ENCODE data around the gene AMFR. TPM values are rescaled to one million over a fixed set of nuclear protein-coding genes. Genes with fewer than 3 reads are reported as not detected.
"Not testable (repeated sequence)": the region's sequence is repeated elsewhere in the genome, so short reads cannot be mapped to it uniquely, and the experiment has no call there.

AMFR gene
- total RNA-seq, 4 donors from 2014 or later, result 172 to 216 (median 194) TPM

DNA sequence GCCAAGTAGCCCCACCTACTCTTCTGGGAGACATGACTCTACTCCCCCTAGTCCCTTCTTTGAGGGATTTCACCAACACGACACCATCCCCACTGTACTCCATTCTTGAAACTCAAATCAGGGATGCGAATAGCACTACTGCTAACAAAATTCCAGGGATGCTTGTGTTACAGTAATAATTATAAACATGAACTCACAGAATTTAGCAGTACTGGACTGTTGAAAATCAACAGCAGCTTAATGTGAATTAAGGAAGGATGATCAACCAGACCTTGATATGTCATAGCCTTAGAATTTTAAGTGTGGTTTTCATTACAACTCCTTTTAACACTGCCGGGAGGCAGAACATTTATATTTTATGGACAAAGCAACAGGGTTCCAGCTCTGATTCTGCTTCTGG is 37.9 kb downstream of the AMFR start:
- H3K4me3 ChIP-seq, result no peak overlapping the region
- no peaks in the 10 kb centered on the region for H3K27me3 ChIP-seq
- no peak overlapping the region for H3K27ac ChIP-seq
- H3K9me3 ChIP-seq, result no peaks in the 10 kb centered on the region
- no peak for ATAC-seq
- TF ChIP-seq, protein P1, sequence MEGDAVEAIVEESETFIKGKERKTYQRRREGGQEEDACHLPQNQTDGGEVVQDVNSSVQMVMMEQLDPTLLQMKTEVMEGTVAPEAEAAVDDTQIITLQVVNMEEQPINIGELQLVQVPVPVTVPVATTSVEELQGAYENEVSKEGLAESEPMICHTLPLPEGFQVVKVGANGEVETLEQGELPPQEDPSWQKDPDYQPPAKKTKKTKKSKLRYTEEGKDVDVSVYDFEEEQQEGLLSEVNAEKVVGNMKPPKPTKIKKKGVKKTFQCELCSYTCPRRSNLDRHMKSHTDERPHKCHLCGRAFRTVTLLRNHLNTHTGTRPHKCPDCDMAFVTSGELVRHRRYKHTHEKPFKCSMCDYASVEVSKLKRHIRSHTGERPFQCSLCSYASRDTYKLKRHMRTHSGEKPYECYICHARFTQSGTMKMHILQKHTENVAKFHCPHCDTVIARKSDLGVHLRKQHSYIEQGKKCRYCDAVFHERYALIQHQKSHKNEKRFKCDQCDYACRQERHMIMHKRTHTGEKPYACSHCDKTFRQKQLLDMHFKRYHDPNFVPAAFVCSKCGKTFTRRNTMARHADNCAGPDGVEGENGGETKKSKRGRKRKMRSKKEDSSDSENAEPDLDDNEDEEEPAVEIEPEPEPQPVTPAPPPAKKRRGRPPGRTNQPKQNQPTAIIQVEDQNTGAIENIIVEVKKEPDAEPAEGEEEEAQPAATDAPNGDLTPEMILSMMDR (IDR thresholded peaks at IDR 0.05), result no peak
- no peak for TF ChIP-seq EP300 (IDR thresholded peaks at IDR 0.05)
- no peak for TF ChIP-seq POLR2AphosphoS5 (IDR thresholded peaks at IDR 0.05)
- TF ChIP-seq POLR2A (IDR thresholded peaks at IDR 0.05), result no peak
- H3K36me3 ChIP-seq, result peaks cover 5 to 97% of the 10 kb centered on the region in 2 donors
- no peaks in the 10 kb centered on the region for H3K4me1 ChIP-seq
- 66 to 70% methylated on average over 3 of the region's 3 CpGs for WGBS, 2 donors (ENCODE audit: low coverage in 1 of 2)

DNA sequence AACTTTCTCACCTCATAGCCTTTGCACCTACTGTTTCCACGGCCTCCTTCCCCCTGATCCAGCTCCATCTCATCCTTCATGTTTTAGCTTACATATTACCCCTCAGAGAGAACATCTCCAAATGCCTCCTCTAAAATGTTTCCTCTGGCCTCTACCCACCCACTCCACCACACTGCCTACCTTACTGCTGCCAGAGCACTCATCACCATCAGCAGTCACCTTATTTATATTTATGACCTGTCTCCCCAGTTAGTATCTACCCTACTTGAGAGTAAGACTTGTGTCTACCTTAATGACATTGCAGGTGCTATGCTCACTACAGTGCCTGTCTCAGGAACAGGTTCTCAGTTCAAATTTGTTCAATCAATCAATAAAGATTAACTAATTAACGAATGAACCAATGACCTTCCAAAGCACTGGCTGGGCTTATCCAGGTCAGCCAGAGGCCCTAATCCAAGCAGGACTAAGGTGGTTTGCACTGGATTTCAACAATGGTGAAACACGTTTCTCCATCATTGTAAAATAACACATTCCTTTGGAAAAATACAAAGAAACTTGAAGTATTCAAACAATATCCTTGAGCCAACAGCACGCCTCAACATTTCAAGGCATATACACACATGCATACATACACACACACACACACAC is 41.1 kb downstream of the AMFR start:
- H3K36me3 ChIP-seq, result peaks cover 4 to 97% of the 10 kb centered on the region in 2 donors
- H3K27me3 ChIP-seq, result no peaks in the 10 kb centered on the region
- no peaks in the 10 kb centered on the region for H3K4me1 ChIP-seq
- peaks cover 0 to 23% (median 0%) of the 10 kb centered on the region in 3 donors for H3K9me3 ChIP-seq
- H3K27ac ChIP-seq, result no peak overlapping the region
- 92 to 100% methylated on average over 1 to 4 of the region's 4 CpGs for WGBS, 2 donors (ENCODE audit: low coverage in 1 of 2)
- ATAC-seq, result no peak
- H3K4me3 ChIP-seq, result no peak overlapping the region
- TF ChIP-seq POLR2AphosphoS5 (IDR thresholded peaks at IDR 0.05), result no peak
- TF ChIP-seq POLR2A (IDR thresholded peaks at IDR 0.05), result no peak
- TF ChIP-seq EP300 (IDR thresholded peaks at IDR 0.05), result no peak
- TF ChIP-seq, protein P1 (IDR thresholded peaks at IDR 0.05), result no peak

DNA sequence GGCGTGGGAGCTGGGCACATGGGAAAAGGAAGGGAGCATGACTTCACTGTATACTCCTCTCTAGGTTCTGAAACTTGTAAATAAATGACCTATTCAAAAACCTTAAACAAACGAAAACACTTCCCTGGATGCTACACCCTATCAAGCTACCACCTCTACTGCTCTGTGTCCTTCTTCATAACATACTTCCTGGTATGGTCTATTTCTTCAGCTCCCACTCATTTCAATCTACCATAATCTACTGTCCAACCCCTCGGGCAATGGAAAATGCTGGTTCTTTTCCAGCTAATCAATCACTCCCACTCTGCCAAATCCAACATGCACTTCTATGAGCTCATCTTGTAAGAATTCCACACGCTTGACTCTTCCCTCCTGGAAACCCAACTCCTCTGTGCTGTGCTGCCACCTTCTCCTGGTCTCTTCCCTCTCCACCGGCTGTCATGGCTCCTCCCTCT is 42.4 kb downstream of the AMFR start:
- WGBS, 2 donors (ENCODE audit: low coverage in 1 of 2), result 68 to 74% methylated on average over 5 of the region's 5 CpGs
- Histone ChIP-seq H3K27ac (no peak overlapping the region), H3K4me1 (no peaks in the 10 kb centered on the region), H3K9me3 (peaks cover 0 to 23% (median 0%) of the 10 kb centered on the region in 3 donors), H3K36me3 (peaks cover 0 to 93% of the 10 kb centered on the region in 2 donors), H3K4me3 (no peak overlapping the region), H3K27me3 (no peaks in the 10 kb centered on the region)
- ATAC-seq, result no peak
- TF ChIP-seq POLR2A (IDR thresholded peaks at IDR 0.05), result no peak
- TF ChIP-seq, protein P1 (IDR thresholded peaks at IDR 0.05), result no peak
- no peak for TF ChIP-seq EP300 (IDR thresholded peaks at IDR 0.05)
- TF ChIP-seq POLR2AphosphoS5 (IDR thresholded peaks at IDR 0.05), result no peak

DNA sequence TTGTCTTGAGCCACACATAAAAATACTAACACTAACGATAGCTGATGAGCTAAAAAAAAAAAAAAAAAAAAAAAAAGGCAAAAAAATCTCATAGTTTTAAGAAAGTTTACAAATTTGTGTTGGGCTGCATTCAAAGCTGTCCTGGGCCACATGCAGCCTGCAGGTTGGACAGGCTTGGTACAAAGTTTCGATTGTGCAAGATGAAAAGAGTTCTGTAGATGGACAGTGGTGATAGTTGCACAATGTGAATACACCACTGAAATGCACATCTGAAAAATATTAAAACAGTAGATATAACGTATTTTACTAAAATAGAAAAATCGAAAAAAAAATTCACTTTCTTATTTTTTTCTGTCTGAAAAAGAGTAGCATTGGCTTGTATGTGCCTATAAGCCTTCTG is 42.9 kb downstream of the AMFR start:
- no peak overlapping the region for H3K27ac ChIP-seq
- no peak for TF ChIP-seq POLR2A (IDR thresholded peaks at IDR 0.05)
- TF ChIP-seq, protein P1 (IDR thresholded peaks at IDR 0.05), result no peak
- TF ChIP-seq EP300 (IDR thresholded peaks at IDR 0.05), result no peak
- no peak for TF ChIP-seq POLR2AphosphoS5 (IDR thresholded peaks at IDR 0.05)
- no peak for ATAC-seq
- no peaks in the 10 kb centered on the region for H3K4me1 ChIP-seq
- H3K27me3 ChIP-seq, result no peaks in the 10 kb centered on the region
- WGBS, 2 donors (ENCODE audit: low coverage in 1 of 2), result 93 to 96% methylated on average over 4 of the region's 4 CpGs
- peaks cover 0 to 93% of the 10 kb centered on the region in 2 donors for H3K36me3 ChIP-seq
- no peak overlapping the region for H3K4me3 ChIP-seq
- peaks cover 0 to 23% (median 0%) of the 10 kb centered on the region in 3 donors for H3K9me3 ChIP-seq

DNA sequence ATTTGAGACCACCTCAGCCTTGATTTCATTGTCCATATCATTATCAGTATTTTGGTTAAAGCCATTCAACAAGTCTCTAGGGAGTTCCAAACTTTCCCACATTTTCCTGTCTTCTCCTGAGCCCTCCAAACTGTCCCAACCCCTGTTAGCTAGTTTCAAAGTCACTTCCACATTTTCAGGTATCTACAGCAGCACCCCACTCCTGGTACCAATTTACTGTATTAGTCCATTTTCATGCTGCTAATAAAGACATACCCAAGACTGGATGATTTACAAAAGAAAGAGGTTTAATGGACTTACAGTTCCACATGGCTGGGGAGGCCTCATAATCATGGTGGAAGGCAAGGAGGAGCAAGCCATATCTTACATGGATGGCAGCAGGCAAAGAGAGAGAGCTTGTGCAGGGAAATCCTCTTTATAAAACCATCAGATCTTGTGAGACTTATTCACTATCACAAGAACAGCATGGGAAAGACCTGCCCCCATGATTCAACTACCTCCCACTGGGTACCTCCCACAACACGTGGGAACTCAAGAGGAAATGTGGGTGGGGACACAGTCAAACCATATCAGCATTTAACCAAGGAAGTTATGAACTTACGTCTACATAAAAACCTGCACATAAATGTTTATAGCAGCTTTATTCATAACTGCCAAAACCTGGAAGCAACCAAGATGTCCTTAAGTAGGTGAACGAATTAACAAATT is 44.4 kb downstream of the AMFR start:
- not testable (repeated sequence) for H3K27ac ChIP-seq, H3K27me3 ChIP-seq, H3K4me3 ChIP-seq, ATAC-seq, H3K4me1 ChIP-seq
- WGBS, 2 donors (ENCODE audit: low coverage in 1 of 2), result 94% methylated on average over 2 to 3 of the region's 3 CpGs
- Histone ChIP-seq H3K9me3 (peaks cover 0 to 23% (median 0%) of the 10 kb centered on the region in 3 donors), H3K36me3 (peaks cover 0 to 83% of the 10 kb centered on the region in 2 donors)

DNA sequence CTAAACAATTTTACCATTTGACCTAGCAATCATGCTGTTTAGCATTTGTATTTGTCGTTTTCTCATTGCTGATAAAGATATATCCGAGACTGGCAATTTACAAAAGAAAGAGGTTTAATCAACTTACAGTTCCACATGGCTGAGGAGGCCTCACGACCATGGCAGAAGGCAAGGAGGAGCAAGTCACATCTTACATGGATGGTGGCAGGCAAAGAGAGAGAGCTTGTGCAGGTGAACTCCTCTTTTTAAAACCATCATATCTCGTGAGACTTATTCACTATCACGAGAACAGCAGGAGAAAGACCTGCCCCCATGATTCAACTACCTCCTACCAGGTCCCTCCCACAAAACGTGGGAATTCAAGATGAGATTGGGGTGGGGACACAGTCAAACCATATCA is 46.3 kb downstream of the AMFR start:
- not testable (repeated sequence) for H3K4me1 ChIP-seq, ATAC-seq, H3K27me3 ChIP-seq, H3K27ac ChIP-seq, H3K4me3 ChIP-seq
- peaks cover 0 to 23% (median 0%) of the 10 kb centered on the region in 3 donors for H3K9me3 ChIP-seq
- WGBS, 2 donors (ENCODE audit: low coverage in 1 of 2), result 83 to 96% methylated on average over 3 to 6 of the region's 6 CpGs
- peaks cover 0 to 73% of the 10 kb centered on the region in 2 donors for H3K36me3 ChIP-seq

DNA sequence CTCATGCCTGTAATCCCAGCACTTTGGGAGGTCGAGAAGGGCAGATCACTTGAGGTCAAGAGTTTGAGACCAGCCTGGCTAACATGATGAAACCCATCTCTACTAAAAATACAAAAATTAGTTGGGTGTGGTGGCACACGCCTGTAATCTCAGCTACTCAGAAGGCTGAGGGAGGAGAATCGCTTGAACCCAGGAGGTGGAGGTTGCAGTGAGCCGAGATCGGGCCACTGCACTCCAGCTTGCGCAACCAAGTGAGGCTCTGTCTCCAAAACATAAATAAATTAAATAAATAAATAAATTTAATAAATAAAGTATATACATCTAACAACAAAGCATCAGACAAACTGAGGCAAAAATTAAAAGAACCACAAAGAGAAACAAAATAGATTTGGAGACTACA is 49.6 kb downstream of the AMFR start:
- Histone ChIP-seq H3K4me1 (peaks cover 0 to 28% (median 9%) of the 10 kb centered on the region in 3 donors), H3K36me3 (peaks cover 0 to 53% of the 10 kb centered on the region in 2 donors)
- not testable (repeated sequence) for H3K4me3 ChIP-seq, H3K27ac ChIP-seq, H3K9me3 ChIP-seq, ATAC-seq, H3K27me3 ChIP-seq
- WGBS, 2 donors (ENCODE audit: low coverage in 1 of 2), result 74 to 89% methylated on average over 5 of the region's 6 CpGs
